HG03460 (cell line): ENCODE data around the gene CD14.
"Not testable (repeated sequence)": the region's sequence is repeated elsewhere in the genome, so short reads cannot be mapped to it uniquely, and the experiment has no call there.

Experiments
- ATAC-seq: cut with Tn5 transposase; IDR thresholded peaks from one replicate; pipeline ENCODE4 v1.9.1; 2021; ENCODE audit not compliant: unreplicated experiment

The CD14 gene

DNA sequence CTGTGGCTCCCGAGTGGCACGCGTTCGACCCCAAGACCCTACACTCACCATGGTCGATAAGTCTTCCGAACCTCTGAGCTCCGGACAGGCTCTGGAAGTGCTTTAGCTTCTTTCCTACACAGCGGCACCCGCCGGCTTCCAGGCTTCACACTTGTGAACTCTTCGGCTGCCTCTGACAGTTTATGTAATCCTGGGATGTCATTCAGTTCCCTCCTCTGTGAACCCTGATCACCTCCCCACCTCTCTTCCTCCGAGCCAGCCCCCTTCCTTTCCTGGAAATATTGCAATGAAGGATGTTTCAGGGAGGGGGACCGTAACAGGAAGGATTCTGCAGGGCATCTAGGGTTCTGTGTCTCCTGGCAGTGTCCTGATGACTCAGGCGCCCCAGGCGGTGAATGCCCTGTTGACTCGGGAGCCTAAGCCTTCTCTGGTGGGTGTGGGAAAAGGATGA lies at the start of gene CD14:
Gene CD14 (minus strand): TSS at position 155 of the 451 bp plus-strand sequence. CDS start 104 bp downstream, at position 51.
- ATAC-seq: no peak

DNA sequence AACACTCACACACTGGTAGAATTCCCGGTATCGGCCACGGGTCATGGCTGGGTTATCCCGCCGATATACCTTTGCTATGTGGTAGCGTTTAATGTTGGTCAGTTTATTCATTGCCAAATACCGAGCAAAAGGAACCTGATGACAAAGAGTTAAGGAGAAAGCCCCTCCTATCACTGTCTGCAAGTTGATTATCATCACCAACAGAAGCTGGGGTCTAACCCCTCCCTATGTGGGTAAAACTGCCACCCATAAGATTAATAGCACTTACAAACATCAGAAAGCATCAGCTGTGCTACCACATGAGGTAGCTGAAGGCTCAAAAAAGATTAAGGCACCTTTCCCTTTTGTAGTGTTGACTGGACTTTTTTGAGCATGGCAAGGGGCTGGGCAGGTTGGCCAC lies 46.0 kb upstream of the CD14 start:
- no peak for ATAC-seq

DNA sequence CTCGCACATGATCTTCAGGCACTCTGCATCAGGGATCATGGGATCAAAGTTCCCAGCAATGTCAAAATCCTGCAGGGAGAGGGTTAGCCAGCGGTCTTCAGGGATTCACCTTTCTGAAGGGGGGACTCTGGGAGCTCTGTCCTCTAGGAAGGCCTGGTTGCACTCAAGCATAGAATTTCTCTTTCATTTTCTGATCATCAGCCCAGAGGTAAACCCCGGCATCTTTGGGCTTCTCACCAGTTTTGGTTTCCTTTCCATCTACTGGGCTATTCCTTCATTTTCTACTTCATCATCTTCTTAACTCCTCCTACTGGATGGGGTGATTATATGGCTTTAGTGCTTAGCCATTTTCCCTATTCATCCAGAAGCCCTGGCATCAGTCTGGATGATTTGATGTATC lies 45.0 kb upstream of the CD14 start:
- peak; percentile 54 for ATAC-seq

DNA sequence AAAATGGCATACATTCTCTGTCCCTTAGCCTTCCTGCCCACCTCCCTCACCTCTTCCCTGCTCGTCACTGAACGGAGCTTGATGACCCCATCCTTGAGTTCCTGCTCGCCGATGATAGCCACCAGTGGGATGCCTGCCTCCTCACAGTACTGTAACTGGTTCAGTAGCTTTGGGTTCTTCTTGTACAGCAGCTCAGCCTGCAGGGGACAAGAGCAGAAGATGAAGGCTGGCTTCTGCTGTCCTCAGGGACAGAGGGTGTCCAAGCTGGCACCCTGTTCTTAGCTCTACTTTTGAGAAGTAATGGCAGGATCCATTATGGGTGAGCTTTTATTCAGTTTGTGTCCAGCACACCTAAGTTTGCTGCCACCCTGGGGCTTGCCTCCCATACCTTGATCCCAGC lies 41.7 kb upstream of the CD14 start:
- no peak for ATAC-seq

DNA sequence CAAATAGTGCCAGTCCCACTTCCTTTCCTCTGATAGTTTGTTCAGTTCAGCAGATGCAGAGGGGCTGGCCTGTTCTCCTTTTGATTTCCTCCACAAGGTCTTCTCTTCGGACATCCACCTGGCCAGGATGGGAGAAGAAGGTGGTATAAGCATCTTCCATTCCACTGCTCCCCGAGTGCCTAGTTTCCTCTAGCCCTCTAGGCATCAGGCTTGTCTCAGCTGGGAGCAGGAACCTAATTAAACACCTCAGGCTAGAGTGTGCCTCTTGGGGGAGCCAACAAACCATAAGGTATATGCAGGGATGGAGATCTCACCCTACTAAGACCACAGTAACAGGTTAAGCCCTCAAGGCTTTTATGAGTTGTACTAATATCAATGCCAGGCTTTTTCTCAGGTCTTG lies 41.2 kb upstream of the CD14 start:
- ATAC-seq: no peak

DNA sequence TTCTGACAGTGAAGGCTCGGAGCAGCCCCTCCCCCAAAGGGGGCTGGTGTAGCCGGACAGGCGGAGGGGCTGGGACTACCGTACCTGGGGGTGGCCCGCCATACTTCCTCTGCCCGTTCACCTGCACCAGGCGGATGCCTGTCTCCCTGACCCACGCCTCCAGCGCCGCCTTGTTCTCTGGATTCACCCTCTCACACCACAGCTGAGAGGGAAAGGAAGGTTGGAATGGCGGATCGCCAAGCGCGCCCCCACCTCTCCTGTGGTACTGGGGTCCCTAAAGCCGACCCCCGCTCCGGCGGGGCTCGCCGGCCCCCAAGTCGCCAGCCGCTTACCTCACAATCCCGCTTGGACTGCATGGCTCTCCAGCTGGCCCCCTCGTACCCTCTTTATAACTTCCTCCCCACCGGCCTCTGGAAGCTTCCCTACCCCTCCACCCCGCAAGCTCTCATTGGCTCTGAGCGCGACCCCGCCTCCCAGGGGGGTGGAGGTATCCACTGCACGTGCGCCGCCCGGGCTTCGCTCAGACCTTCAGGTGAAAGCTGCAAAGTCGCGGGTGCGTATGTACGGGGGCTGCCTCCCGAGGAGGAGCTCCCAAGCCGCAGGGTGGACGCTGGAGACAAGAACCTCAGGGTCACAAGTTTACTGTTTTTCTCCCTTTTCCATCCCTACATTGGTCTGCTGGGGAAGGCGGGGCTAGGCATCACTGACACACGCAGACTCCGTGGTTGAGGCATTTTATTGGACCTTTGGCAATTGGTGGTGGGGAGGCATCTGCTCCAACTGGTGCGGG lies 40.4 kb upstream of the CD14 start, which contains the start of gene DND1:
Gene DND1 (minus strand): TSS at position 390 of the 790 bp plus-strand sequence. CDS start 34 bp downstream, at position 356.
- no peak for ATAC-seq

GRCh38 chr5:140672455-140673186 lies 39.6 kb upstream of the CD14 start:
- ATAC-seq: no peak

GRCh38 chr5:140671472-140672125 lies 38.6 kb upstream of the CD14 start:
- ATAC-seq: no peak

DNA sequence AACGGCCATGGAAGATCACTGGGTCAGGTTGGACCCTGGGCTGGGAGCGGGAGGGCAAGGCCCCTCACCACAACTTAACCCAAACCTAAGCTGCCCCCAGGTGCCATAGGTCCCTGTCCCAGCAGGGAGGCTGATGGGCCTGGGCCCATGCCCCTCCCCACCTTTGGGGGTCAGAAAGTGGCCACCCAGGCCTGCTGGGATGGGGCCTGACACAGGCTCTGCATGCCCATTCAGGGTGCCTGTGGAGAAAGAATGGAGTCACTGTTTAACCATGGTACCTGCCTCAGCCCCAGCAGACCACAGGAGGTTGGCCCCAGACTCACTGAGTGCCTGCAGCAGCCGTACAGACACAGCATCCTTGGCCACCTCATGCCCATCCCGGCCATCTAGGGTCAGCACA lies 38.1 kb upstream of the CD14 start:
- not testable (repeated sequence) for ATAC-seq

GRCh38 chr5:140664359-140665119 lies 31.6 kb upstream of the CD14 start, which contains the start of gene WDR55:
TSS of gene WDR55 (plus strand) at chr5:140664904. CDS start at chr5:140664913, 9 bp downstream.
- peak; percentile 97 for ATAC-seq

DNA sequence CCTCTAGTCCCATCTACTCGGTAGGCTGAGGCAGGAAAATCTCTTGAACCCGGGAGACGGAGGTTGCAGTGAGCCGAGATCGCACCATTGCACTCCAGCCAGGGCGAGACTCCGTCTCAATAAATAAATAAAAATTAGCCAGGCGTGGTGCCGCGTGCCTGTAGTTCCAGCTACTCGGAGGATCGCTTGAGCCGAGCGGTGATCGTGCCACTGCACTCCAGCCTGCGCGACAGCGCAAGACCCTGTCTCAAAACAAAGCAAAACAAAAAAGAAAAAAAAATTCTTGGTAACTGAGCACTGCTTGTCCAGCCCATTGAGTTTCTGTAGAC lies 31.0 kb upstream of the CD14 start:
- no peak for ATAC-seq

GRCh38 chr5:140660371-140660770 lies 27.4 kb upstream of the CD14 start:
- ATAC-seq: not testable (repeated sequence)

DNA sequence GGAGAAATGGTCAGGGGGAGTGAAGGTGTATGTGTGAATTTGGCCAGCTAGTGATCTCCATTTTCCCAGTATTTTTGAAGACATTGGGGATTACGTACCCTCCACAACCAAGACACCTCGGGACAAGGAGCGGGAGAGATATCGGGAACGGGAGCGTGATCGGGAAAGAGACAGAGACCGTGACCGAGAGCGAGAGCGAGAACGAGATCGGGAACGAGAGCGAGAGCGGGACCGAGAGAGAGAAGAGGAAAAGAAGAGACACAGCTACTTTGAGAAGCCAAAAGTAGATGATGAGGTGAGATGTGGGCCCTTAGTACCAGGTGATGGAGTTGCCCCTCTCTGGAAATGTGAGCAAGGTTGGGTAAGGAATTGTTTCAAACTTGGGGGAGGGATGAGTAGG lies 25.9 kb upstream of the CD14 start:
- ATAC-seq: no peak

DNA sequence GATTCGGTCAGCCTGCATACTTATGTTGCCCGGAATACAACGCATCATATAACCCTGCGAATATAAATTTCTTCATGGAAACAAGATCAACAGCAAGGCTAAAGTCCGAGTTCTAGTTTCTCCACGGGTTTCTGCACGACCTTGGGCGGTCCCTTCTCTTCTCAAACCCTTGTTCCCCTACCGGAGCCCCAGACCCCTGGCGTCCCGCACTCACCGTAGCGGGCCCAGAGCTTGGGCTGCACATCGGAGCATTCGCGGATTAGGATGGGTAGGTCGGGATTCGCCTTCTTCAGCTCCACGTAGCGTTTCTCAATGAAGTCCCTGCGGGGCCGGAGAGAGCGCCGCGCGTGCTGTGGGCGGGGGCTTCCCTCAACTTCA lies 14.1 kb upstream of the CD14 start:
- no peak for ATAC-seq

- ATAC-seq: no peak
Observed at GRCh38 chr5:140642718-140643117, 9.7 kb upstream of the CD14 start.

DNA sequence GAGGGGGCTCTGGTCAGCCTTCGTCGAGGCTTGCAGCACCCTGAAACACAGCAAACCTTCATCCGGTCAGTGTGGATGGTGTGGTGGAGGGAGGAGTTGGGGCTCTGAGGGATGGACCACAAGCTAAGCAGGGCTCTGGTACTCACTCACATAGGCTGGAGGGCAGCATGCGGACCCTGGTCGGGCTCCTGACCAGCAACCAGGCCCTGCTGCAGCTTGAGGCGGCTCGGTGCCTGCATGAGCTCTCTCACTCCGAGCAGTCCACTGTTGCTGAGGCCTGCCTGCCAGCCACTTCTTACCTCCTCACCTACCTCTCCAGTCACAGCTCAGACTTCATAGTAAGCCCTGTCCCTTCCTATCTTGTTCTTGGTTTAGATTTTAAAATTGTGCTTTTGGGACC lies 8.7 kb upstream of the CD14 start:
- ATAC-seq: no peak

GRCh38 chr5:140639148-140639981 lies 6.4 kb upstream of the CD14 start, which contains the start of gene TMCO6:
TSS of gene TMCO6 (plus strand) at chr5:140639451. CDS start at chr5:140639528, 77 bp downstream.
- ATAC-seq: peak; percentile 87

DNA sequence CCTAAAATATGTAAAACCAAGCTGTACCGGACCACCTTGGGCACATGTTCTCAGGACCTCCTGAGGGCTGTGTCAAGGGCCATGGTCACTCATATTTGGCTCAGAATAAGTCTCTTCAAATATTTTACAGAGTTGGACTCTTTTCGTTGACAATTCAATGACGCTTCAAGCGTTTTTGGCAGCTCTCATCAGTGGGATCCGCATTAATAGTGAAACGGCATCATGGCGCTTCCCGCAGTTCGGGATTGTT lies 5.8 kb upstream of the CD14 start:
- ATAC-seq: not testable (repeated sequence)

- ATAC-seq: no peak
Observed at GRCh38 chr5:140637371-140638100, 4.6 kb upstream of the CD14 start.
